Progenitor cell of endocrine pancreas (in vitro differentiated cells): ENCODE data around the gene HSD11B1L. TPM values are rescaled to one million over a fixed set of nuclear protein-coding genes. Genes with fewer than 3 reads are reported as not detected.

Experiments
- DNase-seq: peaks from one replicate; pipeline ENCODE4 v3.0.0; 2021; ENCODE audit warnings: low spot score; ENCODE audit not compliant: unreplicated experiment
- H3K27ac Mint-ChIP-seq: 2 replicates; pipeline ENCODE4 v1.8.0; 2021; ENCODE audit warnings: mild to moderate bottlenecking, moderate library complexity, mixed read lengths
- H3K27me3 Mint-ChIP-seq: 2 replicates; pipeline ENCODE4 v1.8.0; 2021; ENCODE audit warnings: mixed read lengths
- H3K36me3 Mint-ChIP-seq: 2 replicates; pipeline ENCODE4 v1.8.0; 2022; ENCODE audit warnings: mixed read lengths; ENCODE audit not compliant: insufficient read depth
- H3K4me1 Mint-ChIP-seq: 2 replicates; pipeline ENCODE4 v1.8.0; 2021; ENCODE audit warnings: low read depth, mixed read lengths
- H3K4me3 Mint-ChIP-seq: 2 replicates; pipeline ENCODE4 v1.8.0; 2021; ENCODE audit warnings: low read depth, mild to moderate bottlenecking, moderate library complexity, mixed read lengths
- H3K9me3 Mint-ChIP-seq: 2 replicates; pipeline ENCODE4 v1.8.0; 2021; ENCODE audit warnings: low read depth, mixed read lengths
- total RNA-seq: library from RNA; stranded (reverse); gene quantifications from 2 replicates; pipeline ENCODE4 v1.2.1, GENCODE V29; 2021
- TF ChIP-seq, protein P1 (sequence below): fragments of 200-600 bp; sonication (generic); IDR thresholded peaks from one replicate; pipeline ENCODE4 v1.5.0; 2021; ENCODE audit warnings: antibody characterized with exemption, mild to moderate bottlenecking; ENCODE audit not compliant: unreplicated experiment

HSD11B1L gene
- total RNA-seq, 1 donor from 2014 or later: 20.1 TPM

DNA sequence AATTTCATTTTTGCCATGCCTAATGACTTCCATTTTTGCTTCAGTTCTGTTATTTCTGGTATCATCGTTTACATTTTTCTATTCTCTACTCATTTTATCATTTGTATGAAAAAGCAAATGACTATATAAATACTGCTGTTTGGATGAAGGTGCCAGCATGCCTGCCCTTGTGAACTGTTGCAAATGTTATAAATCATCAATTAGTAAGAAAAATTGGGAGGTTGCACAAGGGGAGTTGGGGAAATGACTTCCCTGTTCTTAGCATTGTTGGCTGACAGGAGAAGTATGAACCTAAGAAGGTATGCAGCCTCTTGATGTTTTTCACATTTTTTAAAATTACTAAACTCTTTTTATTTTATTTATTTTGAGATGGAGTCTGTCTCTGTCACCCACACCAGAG is 42.9 kb upstream of the HSD11B1L start:
- Mint-ChIP-seq H3K9me3 (no peaks in the 10 kb centered on the region), H3K27me3 (no peaks in the 10 kb centered on the region), H3K27ac (no peak overlapping the region), H3K4me1 (peaks cover 1% of the 10 kb centered on the region), H3K36me3 (peaks cover 9% of the 10 kb centered on the region), H3K4me3 (no peak overlapping the region)
- TF ChIP-seq, protein P1, sequence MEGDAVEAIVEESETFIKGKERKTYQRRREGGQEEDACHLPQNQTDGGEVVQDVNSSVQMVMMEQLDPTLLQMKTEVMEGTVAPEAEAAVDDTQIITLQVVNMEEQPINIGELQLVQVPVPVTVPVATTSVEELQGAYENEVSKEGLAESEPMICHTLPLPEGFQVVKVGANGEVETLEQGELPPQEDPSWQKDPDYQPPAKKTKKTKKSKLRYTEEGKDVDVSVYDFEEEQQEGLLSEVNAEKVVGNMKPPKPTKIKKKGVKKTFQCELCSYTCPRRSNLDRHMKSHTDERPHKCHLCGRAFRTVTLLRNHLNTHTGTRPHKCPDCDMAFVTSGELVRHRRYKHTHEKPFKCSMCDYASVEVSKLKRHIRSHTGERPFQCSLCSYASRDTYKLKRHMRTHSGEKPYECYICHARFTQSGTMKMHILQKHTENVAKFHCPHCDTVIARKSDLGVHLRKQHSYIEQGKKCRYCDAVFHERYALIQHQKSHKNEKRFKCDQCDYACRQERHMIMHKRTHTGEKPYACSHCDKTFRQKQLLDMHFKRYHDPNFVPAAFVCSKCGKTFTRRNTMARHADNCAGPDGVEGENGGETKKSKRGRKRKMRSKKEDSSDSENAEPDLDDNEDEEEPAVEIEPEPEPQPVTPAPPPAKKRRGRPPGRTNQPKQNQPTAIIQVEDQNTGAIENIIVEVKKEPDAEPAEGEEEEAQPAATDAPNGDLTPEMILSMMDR: no peak
- no peak for DNase-seq

DNA sequence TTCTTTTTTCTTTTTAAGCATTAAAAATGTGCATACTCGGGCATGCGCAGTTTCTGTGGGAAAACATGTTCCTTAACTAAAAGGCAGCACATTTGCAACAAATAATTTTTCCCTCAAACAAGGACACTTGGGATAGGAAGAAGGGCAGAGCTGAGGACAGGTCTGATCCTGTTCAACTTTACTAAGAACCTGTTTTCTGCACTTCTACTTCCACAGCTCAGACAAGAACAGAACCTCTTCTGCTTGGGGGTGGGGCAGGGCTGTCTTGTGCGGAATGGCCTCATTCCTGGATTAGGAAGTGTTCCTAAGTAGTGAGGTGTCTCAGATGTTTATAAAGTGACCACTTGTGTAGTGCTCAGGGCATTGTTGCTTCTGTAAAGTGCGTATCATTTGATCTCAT is 39.7 kb upstream of the HSD11B1L start:
- Mint-ChIP-seq H3K4me1 (peaks cover 3% of the 10 kb centered on the region), H3K27me3 (no peaks in the 10 kb centered on the region), H3K36me3 (peaks cover 12% of the 10 kb centered on the region), H3K27ac (no peak overlapping the region), H3K9me3 (no peaks in the 10 kb centered on the region), H3K4me3 (no peak overlapping the region)
- TF ChIP-seq, protein P1: no peak
- no peak for DNase-seq

DNA sequence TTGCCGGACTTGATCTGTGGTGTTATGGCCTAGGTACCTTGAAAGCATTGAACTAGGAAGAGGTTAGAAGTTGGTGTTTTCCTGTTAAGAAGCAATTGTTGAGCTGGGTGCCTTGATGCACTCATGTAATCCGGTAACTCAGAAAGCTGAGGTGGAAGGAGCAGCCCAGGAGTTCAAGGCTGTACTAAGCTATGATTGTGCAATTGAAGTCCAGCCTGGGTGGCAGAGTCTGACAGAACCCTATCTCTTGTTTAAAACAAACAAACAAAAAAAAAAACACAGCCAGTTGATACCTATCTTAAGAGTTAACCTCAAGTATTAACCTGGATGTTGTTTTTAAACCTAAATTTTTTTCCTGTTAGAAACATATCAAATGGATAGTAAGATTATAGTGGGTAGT is 38.6 kb upstream of the HSD11B1L start:
- Mint-ChIP-seq H3K36me3 (peaks cover 22% of the 10 kb centered on the region), H3K9me3 (no peaks in the 10 kb centered on the region), H3K27me3 (no peaks in the 10 kb centered on the region), H3K4me3 (no peak overlapping the region), H3K4me1 (peaks cover 3% of the 10 kb centered on the region), H3K27ac (no peak overlapping the region)
- DNase-seq: no peak
- TF ChIP-seq, protein P1: no peak

DNA sequence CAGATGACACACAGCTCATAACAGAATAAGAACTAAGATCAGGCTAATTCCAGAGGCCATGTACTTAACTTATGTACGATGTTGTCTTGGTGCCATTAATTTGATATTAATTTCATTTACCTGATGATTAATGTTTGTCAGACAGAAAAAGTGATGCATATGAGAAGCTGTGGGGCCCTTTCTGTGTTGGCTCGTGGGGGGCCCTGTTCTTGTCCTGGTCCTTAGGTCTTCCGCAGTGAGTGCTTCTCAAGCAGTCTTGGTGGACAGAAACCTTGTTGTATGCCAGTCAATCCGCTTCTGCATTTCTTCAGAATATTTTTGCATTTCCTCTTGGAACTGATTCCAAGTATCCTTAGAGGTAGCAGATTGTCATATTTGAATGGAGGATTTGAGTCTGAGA is 37.8 kb upstream of the HSD11B1L start:
- peak overlapping the region; percentile 56 for H3K27ac Mint-ChIP-seq
- no peaks in the 10 kb centered on the region for H3K9me3 Mint-ChIP-seq
- H3K27me3 Mint-ChIP-seq: no peaks in the 10 kb centered on the region
- no peak overlapping the region for H3K4me3 Mint-ChIP-seq
- H3K4me1 Mint-ChIP-seq: peaks cover 3% of the 10 kb centered on the region
- peaks cover 24% of the 10 kb centered on the region for H3K36me3 Mint-ChIP-seq
- TF ChIP-seq, protein P1: no peak
- no peak for DNase-seq

DNA sequence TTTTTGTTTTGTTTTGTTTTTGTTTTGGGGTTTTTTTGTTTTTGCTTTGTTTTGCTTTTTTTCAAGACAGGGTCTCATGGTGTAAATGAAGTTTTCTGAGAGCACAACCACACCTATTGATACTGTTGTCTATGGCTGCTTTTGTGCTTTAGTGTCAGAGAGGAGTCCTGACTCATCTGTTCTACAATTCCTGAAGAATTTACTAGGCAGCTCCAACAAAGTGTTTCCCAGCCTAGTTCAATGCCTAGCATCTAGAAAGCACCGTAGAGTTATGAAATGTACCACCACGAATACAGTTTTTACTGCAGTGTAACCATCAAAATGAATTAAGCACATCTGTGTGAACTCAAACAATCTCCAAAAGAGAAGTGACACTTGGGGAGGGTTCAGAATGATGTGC is 36.8 kb upstream of the HSD11B1L start:
- TF ChIP-seq, protein P1: no peak
- H3K27ac Mint-ChIP-seq: peak overlapping the region; percentile 86
- no peak for DNase-seq
- H3K36me3 Mint-ChIP-seq: peaks cover 28% of the 10 kb centered on the region
- H3K27me3 Mint-ChIP-seq: no peaks in the 10 kb centered on the region
- peaks cover 3% of the 10 kb centered on the region for H3K4me1 Mint-ChIP-seq
- H3K4me3 Mint-ChIP-seq: no peak overlapping the region
- no peaks in the 10 kb centered on the region for H3K9me3 Mint-ChIP-seq
